UCSD-AML1 (cell line): ENCODE results near the gene GAN.
A peak's percentile ranks its signal among the peaks of the same experiment; 100 is the strongest.

Experiments used
- DNase-seq: peaks from one replicate; lab custom pipeline; 2025; ENCODE audit not compliant: unreplicated experiment; lab: John Stamatoyannopoulos, UW

The GAN gene, protein sequence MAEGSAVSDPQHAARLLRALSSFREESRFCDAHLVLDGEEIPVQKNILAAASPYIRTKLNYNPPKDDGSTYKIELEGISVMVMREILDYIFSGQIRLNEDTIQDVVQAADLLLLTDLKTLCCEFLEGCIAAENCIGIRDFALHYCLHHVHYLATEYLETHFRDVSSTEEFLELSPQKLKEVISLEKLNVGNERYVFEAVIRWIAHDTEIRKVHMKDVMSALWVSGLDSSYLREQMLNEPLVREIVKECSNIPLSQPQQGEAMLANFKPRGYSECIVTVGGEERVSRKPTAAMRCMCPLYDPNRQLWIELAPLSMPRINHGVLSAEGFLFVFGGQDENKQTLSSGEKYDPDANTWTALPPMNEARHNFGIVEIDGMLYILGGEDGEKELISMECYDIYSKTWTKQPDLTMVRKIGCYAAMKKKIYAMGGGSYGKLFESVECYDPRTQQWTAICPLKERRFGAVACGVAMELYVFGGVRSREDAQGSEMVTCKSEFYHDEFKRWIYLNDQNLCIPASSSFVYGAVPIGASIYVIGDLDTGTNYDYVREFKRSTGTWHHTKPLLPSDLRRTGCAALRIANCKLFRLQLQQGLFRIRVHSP

DNA sequence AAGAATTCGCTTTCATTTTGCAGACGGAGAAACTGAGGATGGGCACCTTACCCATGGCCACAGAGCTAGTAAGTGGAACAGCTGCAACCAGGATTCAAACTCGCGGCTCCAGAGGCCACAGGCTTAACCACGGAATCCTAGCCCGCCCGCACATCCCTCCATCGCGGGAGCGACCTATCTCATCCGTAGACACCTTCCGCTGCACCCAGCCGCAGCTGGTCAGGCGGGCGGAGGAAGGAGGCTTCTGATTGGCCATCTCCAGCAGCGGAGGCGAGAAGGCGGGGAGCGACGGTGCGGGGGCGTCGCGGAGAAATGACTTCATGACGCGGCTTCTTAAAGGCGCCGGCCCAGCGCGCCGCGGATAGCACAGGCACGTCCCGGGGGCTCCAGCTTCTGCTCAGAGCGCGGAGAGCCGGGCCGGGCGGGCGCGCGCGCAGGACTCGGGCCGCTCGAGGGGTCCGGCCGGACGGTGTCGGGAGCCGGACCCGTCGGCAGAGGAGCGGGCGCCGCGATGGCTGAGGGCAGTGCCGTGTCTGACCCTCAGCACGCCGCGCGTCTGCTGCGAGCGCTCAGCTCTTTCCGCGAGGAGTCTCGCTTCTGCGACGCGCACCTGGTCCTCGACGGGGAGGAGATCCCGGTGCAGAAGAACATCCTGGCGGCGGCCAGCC is at the start of gene GAN:
Gene GAN, plus strand, starts transcription at position 360 of the 668 bp plus-strand sequence. Its CDS starts 152 bp downstream, at position 512.
- peak; percentile 96 for DNase-seq

DNA sequence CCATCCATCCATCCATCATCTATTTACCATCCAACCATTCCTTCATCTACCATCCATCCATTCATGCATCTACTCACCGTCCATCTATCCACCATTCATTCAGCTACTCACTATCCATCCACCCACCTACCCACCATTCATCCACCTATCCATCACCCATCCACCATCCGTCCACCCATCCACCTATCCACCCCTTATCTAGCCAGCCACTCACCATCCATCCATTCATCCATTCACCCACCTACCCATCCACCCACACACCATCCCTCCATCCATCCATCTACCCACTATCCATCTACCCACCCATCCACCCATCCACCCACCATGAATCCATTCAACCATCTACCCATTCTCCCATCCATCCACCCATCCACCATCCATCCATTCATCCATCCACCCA is 49.7 kb upstream of the GAN start:
- no peak for DNase-seq

DNA sequence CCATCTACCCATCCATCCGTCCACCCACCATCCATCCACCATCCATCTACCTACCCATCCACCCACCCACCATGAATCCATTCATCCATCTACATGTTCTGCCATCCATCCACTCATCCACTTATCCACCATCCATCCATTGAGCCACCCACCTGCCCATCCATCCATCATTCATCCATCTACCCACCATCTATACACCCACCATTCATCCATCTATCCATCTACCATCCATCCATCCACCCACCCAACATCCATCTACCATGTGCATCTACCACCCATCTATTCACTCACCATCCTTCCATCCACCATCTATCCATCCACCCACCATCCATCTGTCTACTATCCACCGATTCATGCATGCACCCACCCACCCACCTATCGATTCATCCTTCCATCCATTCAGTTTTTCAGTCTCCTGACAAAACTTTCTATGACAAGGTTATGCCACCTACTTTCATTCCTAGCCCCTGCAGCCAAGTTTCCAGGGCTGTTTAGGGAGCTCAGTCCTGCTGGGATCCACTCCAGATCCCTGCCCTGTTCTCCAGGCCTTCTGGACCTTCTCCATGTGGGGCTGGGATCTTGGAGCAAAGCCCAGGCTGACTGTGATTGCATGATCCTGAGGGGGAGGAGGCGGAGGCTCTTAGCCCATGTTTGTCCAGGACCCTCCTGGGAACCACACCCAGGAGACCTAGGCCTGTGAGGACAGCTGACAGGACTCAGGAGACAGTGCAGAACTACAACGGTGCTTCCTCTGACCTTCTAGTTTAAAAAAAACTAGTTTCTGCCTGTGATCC is 48.9 kb upstream of the GAN start:
- DNase-seq = no peak

DNA sequence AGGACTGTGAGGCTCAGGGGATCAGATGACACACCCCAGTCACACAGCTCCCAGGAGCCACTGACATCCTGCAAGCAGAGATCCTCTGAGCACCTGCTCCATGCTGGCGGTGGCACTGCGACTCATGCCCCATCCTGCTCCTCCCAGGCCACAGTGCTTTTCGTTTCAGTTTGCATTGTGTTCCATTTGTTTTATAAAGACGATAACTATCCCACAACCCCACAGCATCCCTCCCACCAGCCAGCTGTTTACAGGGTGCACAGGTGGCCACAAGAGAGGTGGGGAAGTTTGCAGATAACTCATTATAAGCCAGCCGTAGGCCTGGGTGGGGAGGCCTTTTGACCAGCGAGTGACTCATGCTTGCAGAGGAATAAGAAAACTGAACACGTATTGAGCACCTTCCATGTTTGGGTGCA is 48.1 kb upstream of the GAN start:
- no peak for DNase-seq

DNA sequence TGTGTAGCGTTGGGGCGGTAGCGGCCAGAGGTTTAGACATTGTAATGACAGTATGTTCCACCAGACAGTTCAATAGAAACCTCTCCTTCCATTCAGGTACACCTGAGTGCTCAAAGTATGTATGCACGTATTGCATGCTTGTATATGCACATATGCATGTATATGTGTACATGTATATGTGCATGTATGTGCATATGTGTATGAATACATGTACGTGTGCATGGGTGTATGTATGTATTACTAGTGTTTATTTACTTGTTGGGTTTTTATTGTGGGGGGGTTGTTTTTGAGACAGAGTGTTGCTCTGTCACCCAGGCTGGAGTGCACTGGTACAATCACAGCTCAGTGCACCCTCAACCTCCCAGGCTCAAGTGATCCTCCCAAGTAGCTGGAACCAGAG is 46.3 kb upstream of the GAN start:
- DNase-seq = no peak

DNA sequence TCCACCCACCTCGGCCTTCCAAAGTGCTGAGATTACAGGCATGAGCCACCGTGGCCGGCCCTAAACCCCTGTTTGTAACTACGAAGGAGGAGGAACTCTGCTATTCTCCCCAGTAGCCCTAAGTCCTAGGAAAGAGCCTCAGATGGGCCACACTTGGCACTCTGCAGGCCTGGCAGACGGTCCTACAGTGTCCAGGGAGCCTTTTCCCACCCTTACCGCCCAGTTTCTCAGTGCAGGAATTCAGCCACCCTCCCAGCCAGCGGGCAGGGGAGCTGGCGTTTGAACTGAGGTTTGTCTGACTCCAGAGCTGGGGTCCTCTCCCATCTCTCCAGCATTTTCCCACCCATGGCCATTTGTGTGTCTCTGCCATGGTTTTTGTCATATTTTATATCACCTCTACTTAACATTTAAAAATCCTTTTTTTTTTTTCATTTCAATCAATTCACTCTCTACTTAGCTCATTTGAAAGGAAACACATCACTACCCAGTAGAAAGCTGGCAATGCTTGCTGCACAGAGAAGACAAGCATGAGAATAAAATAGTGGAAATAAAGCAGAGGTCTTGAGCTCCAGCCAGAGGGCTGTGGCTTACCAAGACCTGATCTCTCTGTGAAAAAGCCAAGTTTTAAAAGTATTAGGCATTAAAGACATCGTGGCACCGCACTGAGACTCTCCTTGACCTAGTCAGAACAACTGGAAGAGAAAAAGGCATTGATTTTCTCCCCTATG is 41.4 kb upstream of the GAN start:
- no peak for DNase-seq

DNA sequence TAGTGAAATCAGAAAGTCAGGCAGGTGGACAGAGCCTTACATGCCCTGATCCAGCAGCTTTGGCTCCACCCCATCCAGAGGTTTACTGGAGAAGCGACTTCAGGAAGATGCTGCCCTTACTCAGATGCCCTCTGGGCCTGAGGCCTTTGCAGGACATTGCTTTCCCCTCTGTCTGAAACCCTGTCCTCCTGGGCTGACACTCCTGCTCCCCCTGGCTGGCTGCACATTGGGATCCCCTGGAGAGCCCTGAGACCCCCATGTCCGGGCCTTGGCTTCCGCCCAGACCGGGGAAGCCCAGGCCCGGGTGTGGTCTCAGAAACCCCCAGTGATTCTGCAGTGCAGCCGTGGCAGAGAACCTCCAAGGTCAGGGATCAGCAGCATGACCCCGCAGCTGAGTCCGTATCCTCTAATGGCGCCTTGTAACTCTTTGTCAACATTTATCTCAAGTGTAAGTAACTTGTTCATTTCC is 39.7 kb upstream of the GAN start:
- no peak for DNase-seq

DNA sequence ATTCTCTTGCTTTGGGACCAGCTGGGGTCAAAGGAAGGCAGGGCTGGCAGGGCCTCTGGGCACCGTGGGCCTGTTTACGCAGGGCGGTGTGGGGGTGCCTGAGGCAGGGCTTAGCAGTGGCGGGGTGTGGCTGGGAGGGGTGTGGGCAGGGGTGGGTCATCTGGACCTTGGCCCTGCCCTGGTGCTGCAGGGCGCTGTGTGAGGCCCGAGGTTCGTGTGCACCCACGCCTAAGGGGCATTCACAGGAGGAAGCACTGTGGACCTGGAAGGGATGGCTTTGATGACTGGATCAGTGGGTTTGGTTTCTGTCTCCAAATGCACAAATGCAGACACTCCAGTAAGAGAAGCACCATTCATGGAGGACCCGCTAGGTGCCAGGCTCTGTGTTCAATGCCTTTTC is 39.0 kb upstream of the GAN start:
- DNase-seq = no peak

DNA sequence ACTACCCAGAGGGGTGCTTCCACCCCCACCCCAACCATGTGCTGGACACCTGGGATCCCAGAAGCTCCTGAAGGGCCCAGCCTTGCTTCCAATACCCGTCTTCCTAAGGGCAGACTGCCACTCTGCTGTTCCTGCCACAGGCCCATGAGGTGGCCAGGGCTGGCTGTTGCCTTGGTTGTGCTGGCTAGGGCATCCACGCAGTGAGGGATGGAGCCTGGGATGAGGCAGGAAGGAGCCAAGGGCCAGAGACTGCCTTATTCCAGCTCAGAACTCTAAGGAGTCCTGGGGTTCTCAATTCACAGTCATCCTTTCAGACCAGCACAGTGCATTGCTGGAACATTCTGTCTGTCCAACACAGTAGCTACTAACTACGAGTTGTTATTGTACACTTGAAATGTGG is 38.4 kb upstream of the GAN start:
- no peak for DNase-seq

DNA sequence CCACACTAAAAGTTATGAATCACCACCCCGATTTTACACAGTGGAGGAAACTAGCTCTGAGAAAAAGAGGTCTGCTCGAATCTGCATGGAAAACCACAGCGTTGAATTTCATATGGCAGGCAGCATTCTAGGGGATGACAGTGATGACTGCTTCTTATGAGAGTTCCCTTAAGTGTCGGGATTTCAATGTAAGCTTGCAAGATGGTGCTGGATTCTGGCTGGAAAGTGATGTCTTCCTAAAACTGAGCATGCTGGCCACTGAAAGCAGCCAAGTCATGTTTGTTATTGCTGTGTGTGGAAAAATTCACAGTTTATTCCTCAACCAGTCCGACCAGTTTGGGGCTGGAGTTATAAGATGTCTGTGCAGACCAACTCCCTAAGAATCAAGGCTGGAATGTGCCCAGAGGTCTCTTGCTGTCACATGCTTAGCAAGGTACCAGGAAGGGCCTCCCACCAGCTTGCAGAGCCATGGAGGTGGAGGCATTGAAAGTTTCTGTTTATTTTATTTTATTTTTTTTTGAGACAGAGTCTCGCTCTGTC is 37.2 kb upstream of the GAN start:
- no peak for DNase-seq

DNA sequence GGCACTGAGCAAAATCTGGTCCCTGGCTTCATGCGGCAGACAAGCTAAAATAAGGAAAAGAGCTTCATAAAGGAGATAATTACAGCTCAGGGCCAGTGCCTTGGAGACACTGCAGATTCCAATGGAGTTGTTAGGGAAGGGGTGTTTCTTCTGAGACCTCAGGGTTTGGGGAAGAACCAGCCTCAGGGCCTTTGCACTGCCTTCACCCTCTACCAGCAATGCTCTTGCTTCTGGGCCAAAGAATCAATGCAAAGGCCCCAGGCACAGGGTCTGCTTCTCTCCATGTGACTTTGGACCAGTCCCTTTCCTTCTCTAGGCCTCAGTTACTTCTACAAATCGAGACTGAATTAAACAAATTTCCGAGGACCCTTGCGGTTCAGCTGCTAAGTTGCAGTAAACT is 36.2 kb upstream of the GAN start:
- DNase-seq = no peak

DNA sequence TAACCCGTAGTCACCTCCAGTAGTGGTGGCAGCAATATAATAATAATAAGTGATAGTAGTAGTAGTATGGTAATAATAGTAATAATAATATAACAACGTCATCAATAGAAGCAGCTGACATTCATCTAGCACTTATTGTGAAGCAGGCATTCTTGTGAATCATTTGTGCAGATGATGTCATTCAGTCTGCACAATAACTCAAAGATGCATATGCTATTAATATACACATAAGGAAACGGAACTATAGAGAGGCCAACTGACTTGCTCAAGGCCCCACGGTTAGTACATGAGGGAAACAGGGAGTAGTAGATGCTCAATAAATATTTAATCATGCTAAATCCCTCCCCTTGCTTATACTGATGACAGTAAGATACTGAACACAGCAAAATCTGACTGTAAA is 35.4 kb upstream of the GAN start:
- DNase-seq = no peak

DNA sequence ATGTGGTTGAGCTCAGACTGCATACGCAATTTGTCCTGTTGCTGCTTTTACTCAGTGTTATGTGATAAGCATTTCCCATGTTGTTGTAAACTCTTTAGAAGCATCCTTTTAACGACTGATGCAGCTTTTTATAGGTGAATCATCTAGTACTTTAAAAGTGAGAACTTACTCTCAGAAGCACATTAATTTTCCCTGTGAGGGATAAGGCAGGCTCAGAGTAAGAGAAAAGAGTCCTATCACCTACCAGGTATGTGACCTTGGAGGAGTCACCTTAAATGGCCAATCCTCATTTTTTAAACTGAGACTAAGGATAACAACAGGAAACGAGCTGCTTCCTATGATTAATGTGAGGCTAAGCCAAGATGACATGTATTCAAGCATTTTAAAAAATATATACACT is 34.4 kb upstream of the GAN start:
- no peak for DNase-seq

DNA sequence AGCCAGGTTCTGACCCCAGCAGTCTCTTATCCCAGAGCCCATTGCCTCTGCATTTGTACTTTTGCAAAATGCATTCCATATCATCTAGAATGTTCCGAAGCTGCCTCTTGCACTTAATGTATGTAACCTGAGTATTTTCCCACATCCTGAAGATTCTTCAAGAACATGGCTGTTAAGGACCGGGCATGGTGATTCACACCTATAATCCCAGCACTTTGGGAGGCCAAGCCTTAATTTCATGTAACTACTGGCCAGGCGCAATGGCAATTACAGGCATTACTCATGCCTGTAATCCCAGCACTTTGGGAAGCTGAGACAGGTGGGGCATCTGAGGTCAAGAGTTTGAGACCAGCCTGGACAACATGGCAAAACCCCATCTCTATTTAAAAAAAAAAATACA is 31.7 kb upstream of the GAN start:
- no peak for DNase-seq

DNA sequence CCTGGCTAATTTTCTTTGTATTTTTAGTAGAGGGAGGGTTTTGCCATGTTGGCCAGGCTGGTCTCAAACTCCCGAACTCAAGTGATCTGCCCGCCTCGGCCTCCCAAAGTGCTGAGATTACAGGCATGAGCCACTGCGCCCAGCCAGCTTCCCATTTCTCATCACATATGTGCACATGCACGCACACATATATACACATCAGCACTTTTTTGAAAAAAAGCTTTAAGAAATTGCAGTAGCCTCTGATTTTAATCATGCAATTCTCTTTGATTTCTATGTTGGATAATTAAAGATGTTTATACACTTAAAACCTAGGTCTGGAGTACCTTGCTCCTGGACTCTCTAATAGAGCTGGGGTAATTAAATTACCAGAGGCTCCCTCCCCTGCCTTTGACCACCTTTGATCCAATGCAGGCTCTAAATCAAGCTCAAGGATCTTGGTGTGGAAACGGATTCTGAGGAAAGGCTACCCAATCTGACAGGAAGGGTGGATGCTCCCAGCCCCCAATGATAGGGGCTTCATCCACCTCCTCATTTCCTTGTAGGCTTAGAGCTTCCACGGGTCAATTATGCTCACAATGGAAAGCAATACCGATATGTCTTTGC is 29.7 kb upstream of the GAN start:
- no peak for DNase-seq

DNA sequence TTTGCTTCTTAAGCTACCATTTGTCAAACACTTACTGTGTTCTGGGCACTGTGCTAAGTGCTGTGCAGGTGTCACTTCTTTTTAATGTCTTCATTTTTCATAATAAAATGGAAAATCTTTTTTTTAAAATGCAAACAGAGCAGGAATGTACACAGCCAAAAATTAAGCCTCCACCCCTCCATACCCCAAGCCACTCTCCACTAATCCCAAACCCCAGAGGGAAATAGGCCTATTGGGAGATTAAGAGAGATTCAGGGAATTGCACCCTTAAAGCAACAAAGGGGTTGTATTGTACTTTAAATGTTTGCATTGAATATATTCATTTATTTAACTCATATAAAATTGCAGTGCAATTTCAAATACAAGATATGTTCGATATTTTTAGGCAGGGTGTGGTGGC is 28.6 kb upstream of the GAN start:
- no peak for DNase-seq

DNA sequence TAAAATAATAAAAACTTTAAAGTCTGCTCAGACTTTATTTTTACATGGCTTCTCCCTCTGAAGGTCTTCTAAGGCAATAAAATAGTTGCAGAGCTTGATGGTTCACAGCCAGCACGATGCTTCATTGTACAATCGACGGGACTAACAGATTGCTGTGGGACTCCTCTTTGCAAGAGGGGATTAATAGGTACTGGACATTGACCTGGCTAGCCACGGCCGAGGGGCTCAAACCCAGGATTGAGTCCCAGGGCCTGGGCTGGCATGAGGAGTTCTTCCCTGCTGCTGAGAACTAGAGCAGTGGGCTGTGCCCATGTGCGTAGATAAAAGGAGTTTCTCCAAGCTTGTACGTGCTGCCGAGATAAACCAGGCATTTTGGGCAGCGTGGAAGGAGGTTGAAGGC is 23.6 kb upstream of the GAN start:
- DNase-seq = no peak

DNA sequence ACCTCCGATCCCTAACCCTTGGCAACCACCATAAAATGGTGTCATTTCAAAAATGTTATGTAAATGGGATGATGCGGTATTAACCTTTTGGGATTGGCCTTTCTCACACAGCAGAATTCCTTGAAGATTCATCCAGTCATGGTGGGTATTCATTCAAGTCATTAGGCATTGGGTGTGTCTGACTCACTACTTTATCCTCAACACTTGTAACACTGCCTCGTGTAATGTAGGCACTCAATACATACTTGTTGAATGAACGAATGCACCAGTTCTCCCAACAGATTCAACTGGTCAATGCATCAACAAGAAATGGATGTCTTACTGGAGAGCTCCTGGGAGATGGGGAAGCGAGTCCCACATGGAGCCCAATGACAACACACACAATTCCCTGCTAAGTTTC is 21.8 kb upstream of the GAN start:
- no peak for DNase-seq

DNA sequence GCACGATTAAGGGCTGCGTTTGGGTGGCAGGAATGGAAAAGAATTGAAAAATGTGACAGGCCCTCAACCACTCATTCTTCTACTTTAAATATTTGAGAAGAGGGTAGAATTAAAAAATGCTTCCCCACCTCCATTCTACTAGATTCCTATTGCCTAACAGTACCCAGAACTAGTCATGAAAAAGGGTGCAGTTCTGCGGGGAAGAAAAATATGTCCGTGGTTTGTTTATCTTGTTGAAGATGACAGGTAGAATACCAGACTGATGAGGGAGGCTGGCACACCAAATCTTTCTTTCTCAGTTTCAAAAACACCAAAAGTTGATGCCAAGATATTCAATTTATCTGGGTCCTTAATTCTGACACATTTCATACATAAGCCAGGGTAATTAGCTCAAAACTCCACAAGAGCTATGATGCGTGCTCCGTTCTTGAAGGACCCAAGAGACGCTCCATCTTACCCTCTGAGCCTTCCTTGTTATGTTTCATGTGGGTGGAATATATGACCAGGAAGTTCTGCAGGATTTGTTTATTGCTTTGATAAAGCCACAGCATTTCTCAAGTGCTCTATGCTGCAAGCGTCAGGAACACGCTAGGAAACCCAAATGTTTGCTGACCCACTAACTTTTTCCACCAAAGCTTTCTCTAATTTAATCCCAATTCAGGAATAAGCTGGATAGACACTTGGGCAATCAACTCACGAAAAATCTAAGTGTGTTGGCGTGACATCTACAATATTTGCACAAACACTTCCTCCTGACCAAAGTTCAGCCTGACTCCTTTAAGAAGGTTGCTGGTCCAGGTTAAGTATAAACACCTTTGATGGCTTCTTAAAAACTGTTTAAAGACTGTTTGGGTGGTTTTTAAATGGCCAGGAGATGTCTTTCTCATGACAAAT is 20.6 kb upstream of the GAN start:
- DNase-seq = no peak
